ENCODE measurements around the gene SMIM22.

Gene SMIM22

DNA sequence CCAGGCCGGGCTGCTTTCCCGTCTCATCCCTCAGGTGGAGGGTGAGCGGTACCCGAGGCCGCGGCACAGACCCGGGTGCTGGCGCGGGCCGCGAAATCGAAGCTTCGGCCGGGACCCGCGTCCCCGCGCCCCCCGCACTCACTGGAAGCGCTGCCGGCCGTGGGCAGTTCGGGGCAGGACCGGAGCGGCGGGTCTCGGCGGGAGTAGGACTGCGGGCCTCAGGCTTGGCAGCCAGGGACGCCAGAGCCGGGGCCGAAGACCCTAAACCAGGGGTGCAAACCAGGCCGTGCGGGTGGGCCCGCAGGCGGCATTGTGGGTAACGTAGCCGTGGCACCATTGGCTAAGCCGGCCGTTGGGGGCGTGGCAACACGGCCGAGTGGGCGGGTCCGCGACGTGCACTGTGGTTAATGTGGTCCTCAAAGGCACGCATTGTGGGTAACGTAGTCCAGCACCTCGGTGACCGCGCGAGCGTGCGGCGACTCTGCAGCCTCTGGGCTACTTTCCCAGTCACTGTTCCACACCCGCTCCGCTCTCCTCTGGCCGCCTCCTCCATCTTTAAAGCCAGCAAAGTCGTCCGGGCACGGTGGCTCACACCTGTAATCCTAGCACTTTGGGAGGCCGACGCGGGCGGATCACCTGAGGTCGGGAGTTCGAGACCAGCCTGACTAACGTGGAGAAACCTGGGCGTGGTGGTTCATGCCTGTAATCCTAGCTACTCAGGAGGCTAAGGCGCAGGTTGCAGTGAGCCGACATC, 28.1 kb upstream of the SMIM22 start, which contains the start of gene ZNF500:
Gene ZNF500 (minus strand): TSS at position 288 of the 754 bp plus-strand sequence. CDS start 1,184 bp downstream, outside the sequence.
- TF ChIP-seq, protein P1, sequence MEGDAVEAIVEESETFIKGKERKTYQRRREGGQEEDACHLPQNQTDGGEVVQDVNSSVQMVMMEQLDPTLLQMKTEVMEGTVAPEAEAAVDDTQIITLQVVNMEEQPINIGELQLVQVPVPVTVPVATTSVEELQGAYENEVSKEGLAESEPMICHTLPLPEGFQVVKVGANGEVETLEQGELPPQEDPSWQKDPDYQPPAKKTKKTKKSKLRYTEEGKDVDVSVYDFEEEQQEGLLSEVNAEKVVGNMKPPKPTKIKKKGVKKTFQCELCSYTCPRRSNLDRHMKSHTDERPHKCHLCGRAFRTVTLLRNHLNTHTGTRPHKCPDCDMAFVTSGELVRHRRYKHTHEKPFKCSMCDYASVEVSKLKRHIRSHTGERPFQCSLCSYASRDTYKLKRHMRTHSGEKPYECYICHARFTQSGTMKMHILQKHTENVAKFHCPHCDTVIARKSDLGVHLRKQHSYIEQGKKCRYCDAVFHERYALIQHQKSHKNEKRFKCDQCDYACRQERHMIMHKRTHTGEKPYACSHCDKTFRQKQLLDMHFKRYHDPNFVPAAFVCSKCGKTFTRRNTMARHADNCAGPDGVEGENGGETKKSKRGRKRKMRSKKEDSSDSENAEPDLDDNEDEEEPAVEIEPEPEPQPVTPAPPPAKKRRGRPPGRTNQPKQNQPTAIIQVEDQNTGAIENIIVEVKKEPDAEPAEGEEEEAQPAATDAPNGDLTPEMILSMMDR (IDR thresholded peaks at IDR 0.05; ENCODE audit: low read depth, low read length), result no peak
- Histone ChIP-seq H3K4me3 (ENCODE audit: low read depth, low read length) (peak within 1 kb of the TSS; percentile 93), H3K36me3 (peaks cover 31% of the 10 kb centered on the region), H3K27me3 (ENCODE audit: insufficient read depth, low read depth, severe bottlenecking) (no peaks in the 10 kb centered on the region), H3K27ac (peak within 1 kb of the TSS; percentile 77), H3K9me3 (ENCODE audit: severe bottlenecking) (no peaks in the 10 kb centered on the region)
- DNase-seq, result peak; percentile 98

- DNase-seq, result no peak
- Histone ChIP-seq H3K9me3 (ENCODE audit: severe bottlenecking) (no peaks in the 10 kb centered on the region), H3K27ac (no peak overlapping the region), H3K27me3 (ENCODE audit: insufficient read depth, low read depth, severe bottlenecking) (no peaks in the 10 kb centered on the region), H3K36me3 (peaks cover 22% of the 10 kb centered on the region), H3K4me3 (ENCODE audit: low read depth, low read length) (no peak overlapping the region)
- TF ChIP-seq, protein P1 (IDR thresholded peaks at IDR 0.05; ENCODE audit: low read depth, low read length), result no peak
These were observed 27.2 kb upstream of the SMIM22 start for GRCh38 chr16:4767872-4768548.

GRCh38 chr16:4768549-4769305, 26.4 kb upstream of the SMIM22 start:
- TF ChIP-seq, protein P1 (IDR thresholded peaks at IDR 0.05; ENCODE audit: low read depth, low read length), result no peak
- DNase-seq, result no peak
- no peak overlapping the region for H3K27ac ChIP-seq
- peaks cover 16% of the 10 kb centered on the region for H3K36me3 ChIP-seq
- H3K9me3 ChIP-seq (ENCODE audit: severe bottlenecking), result no peaks in the 10 kb centered on the region
- no peak overlapping the region for H3K4me3 ChIP-seq (ENCODE audit: low read depth, low read length)
- no peaks in the 10 kb centered on the region for H3K27me3 ChIP-seq (ENCODE audit: insufficient read depth, low read depth, severe bottlenecking)

DNA sequence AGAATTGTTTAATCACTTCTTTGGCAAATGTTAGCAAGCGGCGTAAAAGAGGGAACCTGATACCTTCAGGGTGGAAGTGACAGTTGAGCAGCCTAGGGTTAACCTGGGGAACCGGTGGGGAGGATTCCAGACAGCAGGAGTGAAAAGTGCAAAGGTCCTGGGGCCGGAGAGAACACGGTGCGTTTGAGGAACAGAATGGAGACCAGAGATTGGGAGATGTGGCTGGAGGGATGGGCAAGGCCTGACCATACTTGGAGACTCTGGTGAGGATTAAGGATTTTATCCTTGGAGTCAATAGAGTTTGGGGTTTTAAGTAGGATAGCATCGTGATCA, 25.9 kb upstream of the SMIM22 start:
- H3K36me3 ChIP-seq, result peaks cover 11% of the 10 kb centered on the region
- no peak overlapping the region for H3K4me3 ChIP-seq (ENCODE audit: low read depth, low read length)
- no peaks in the 10 kb centered on the region for H3K9me3 ChIP-seq (ENCODE audit: severe bottlenecking)
- no peaks in the 10 kb centered on the region for H3K27me3 ChIP-seq (ENCODE audit: insufficient read depth, low read depth, severe bottlenecking)
- TF ChIP-seq, protein P1 (IDR thresholded peaks at IDR 0.05; ENCODE audit: low read depth, low read length), result no peak
- H3K27ac ChIP-seq, result no peak overlapping the region
- DNase-seq, result peak; percentile 46

- no peak for DNase-seq
These were observed 23.5 kb upstream of the SMIM22 start for GRCh38 chr16:4771646-4772045.

More at GRCh38 chr16:4771646-4772045, 23.5 kb upstream of the SMIM22 start:
- Histone ChIP-seq H3K27me3 (ENCODE audit: insufficient read depth, low read depth, severe bottlenecking) (no peaks in the 10 kb centered on the region), H3K36me3 (no peaks in the 10 kb centered on the region), H3K27ac (peak overlapping the region; percentile 66), H3K4me3 (ENCODE audit: low read depth, low read length) (no peak overlapping the region), H3K9me3 (ENCODE audit: severe bottlenecking) (peaks cover 6% of the 10 kb centered on the region)
- TF ChIP-seq, protein P1 (IDR thresholded peaks at IDR 0.05; ENCODE audit: low read depth, low read length), result no peak
